HepG2 (cell line): ENCODE results near the gene CCNH. TPM values are rescaled to one million over a fixed set of nuclear protein-coding genes. Genes with fewer than 3 reads are reported as not detected.

ENCODE experiments used
- ATAC-seq: fragments of 200-7000 bp; cut with Tn5 transposase; 3 replicates; pipeline ENCODE4 v1.9.1; 2020; ENCODE audit warnings: mild to moderate bottlenecking, moderate library complexity
- BruUV-seq: library from RNA; stranded (reverse); fragments of 400-500 nt; replicated peaks from 2 replicates; lab custom pipeline; 2021; lab: Mats Ljungman, UMichigan
- CTCF ChIA-PET: fragments of 300-600 bp; formaldehyde crosslinking; extraction: SDS; loops from one replicate; lab custom pipeline; 2021; ENCODE audit warnings: low total read pairs, inconsistent platforms, low intra/inter-chr PET ratio; lab: Yijun Ruan, JAX
- POLR2A ChIA-PET: fragments of 350-600 bp; sonication (Branson Sonifier 250); formaldehyde crosslinking; loops from one replicate; lab custom pipeline; 2020; ENCODE audit warnings: antibody characterized with exemption, inconsistent platforms; lab: Yijun Ruan, JAX
- DNase-seq: peaks from one replicate; pipeline ENCODE4 v3.0.0-alpha.2; 2015; ENCODE audit warnings: low spot score
- FAIRE-seq: peaks from 3 replicates; lab custom pipeline; 2011; peaks lifted over from hg19 to GRCh38; lab: Jason Lieb, UNC
- H2AFZ ChIP-seq: one replicate; pipeline ENCODE4 v1.6.1; 2011; ENCODE audit warnings: low read length, inconsistent platforms
- H3K27ac ChIP-seq: fragments of 300-600 bp; 3 replicates; pipeline ENCODE4 v1.8.0; 2011; ENCODE audit warnings: mixed run types, mild to moderate bottlenecking, mixed read lengths, low read length, inconsistent platforms; ENCODE audit not compliant: insufficient read depth; ENCODE audit errors: extremely low read length
- H3K27me3 ChIP-seq, 2 experiments: fragments of 200-600 bp in 1 of 2; 2 replicates in 1 of 2; 3 replicates in 1 of 2; pipeline versions ENCODE4 v1.6.0 to v1.8.0; 2011; ENCODE audit warnings: low read length in 2 of 2, mild to moderate bottlenecking in 2 of 2, moderate library complexity in 2 of 2, inconsistent platforms in 1 of 2; ENCODE audit not compliant: insufficient read depth in 2 of 2, control insufficient read depth in 1 of 2
- H3K36me3 ChIP-seq, 2 experiments: fragments of 200-600 bp in 1 of 2; replicated peaks in 1 of 2; 2 replicates in 1 of 2; 3 replicates in 1 of 2; pipeline versions ENCODE4 v1.5.1 to v1.8.0; 2011; ENCODE audit warnings: low read length in 2 of 2, inconsistent platforms in 1 of 2; ENCODE audit not compliant: insufficient read depth in 2 of 2, control insufficient read depth in 1 of 2
- H3K4me1 ChIP-seq: 2 replicates; pipeline ENCODE4 v1.5.1; 2012; ENCODE audit warnings: low read length, inconsistent platforms; ENCODE audit not compliant: insufficient read depth
- H3K4me2 ChIP-seq: 2 replicates; pipeline ENCODE4 v1.6.0; 2011; ENCODE audit warnings: low read depth, low read length, inconsistent platforms
- H3K4me3 ChIP-seq, 3 experiments: fragments of 200-600 bp in 1 of 3; sonication (generic), shearing (Covaris generic) in 1 of 3; replicated peaks in 1 of 3; 2 replicates each; pipeline ENCODE4 v1.5.1; 2011 to 2016; ENCODE audit warnings: low read length in 3 of 3, inconsistent platforms in 2 of 3, low read depth in 2 of 3, mild to moderate bottlenecking in 2 of 3, control low read depth in 1 of 3, mixed read lengths in 1 of 3; ENCODE audit not compliant: insufficient read depth in 1 of 3
- H3K79me2 ChIP-seq: one replicate; pipeline ENCODE4 v1.6.1; 2011; ENCODE audit warnings: low read length, inconsistent platforms; ENCODE audit not compliant: insufficient read depth
- H3K9ac ChIP-seq: 2 replicates; pipeline ENCODE4 v1.6.0; 2011; ENCODE audit warnings: mild to moderate bottlenecking, low read depth, low read length, inconsistent platforms; ENCODE audit not compliant: insufficient read depth
- H3K9me3 ChIP-seq: 2 replicates; pipeline ENCODE4 v1.5.1; 2012; ENCODE audit warnings: mild to moderate bottlenecking, low read length
- H4K20me1 ChIP-seq: 2 replicates; pipeline ENCODE4 v1.6.0; 2011; ENCODE audit warnings: inconsistent platforms, mild to moderate bottlenecking, low read length, moderate library complexity; ENCODE audit not compliant: insufficient read depth
- ARID2 ChIP-seq: sonication (generic); formaldehyde crosslinking; IDR thresholded peaks from 2 replicates; pipeline ENCODE4 v1.8.1; 2022; ENCODE audit warnings: mild to moderate bottlenecking, missing genetic modification reagents, borderline replicate concordance
- CEBPB ChIP-seq: IDR thresholded peaks from 2 replicates; pipeline ENCODE4 v1.6.1; 2011; ENCODE audit warnings: low read depth, low read length, improper control_type of control experiment, borderline replicate concordance
- CEBPG ChIP-seq: IDR thresholded peaks from 2 replicates; pipeline ENCODE4 v1.6.1; 2016
- HNRNPL ChIP-seq: fragments of 200-400 bp; formaldehyde crosslinking; IDR thresholded peaks from 2 replicates; pipeline ENCODE4 v1.6.1; 2017; ENCODE audit warnings: mild to moderate bottlenecking, low read depth, low read length
- HOXA3 ChIP-seq: sonication (generic); formaldehyde crosslinking; IDR thresholded peaks from 2 replicates; pipeline ENCODE4 v1.5.0; 2020; ENCODE audit warnings: missing genetic modification reagents
- MAFK ChIP-seq, 2 experiments: IDR thresholded peaks in 1 of 2; conservative IDR thresholded peaks in 1 of 2; 2 replicates each; pipeline ENCODE4 v1.6.1; 2011; ENCODE audit warnings: improper control_type of control experiment in 2 of 2, low read length in 2 of 2
- RELA ChIP-seq: sonication (generic); formaldehyde crosslinking; IDR thresholded peaks from 2 replicates; pipeline ENCODE4 v1.4.0; 2020; ENCODE audit warnings: missing genetic modification reagents
- SOX6 ChIP-seq, 2 experiments: fragments of 450-650 bp in 1 of 2; sonication (generic) in 1 of 2; formaldehyde crosslinking in 1 of 2; IDR thresholded peaks; 2 replicates each; pipeline versions ENCODE4 v1.4.0 to v1.6.1; 2017 to 2020; ENCODE audit warnings: antibody characterized with exemption in 1 of 2, mild to moderate bottlenecking in 1 of 2, missing genetic modification reagents in 1 of 2
- SRF ChIP-seq: IDR thresholded peaks from 2 replicates; pipeline ENCODE4 v1.6.1; 2011; ENCODE audit warnings: mild to moderate bottlenecking, low read depth, low read length, moderate library complexity
- ZBTB38 ChIP-seq: sonication (generic); formaldehyde crosslinking; IDR thresholded peaks from 2 replicates; pipeline ENCODE4 v1.5.1; 2020; ENCODE audit warnings: mild to moderate bottlenecking, missing genetic modification reagents
- ZFX ChIP-seq: sonication (generic); formaldehyde crosslinking; IDR thresholded peaks from 2 replicates; pipeline ENCODE4 v1.4.0; 2020; ENCODE audit warnings: mild to moderate bottlenecking, low read depth, missing genetic modification reagents, moderate library complexity
- ZNF138 ChIP-seq: sonication (generic); formaldehyde crosslinking; IDR thresholded peaks from 2 replicates; pipeline ENCODE4 v1.5.0; 2020; ENCODE audit warnings: mild to moderate bottlenecking, low read depth, missing genetic modification reagents
- ZNF230 ChIP-seq: sonication (generic); formaldehyde crosslinking; IDR thresholded peaks from 2 replicates; pipeline ENCODE4 v1.4.0; 2020; ENCODE audit warnings: mild to moderate bottlenecking, missing genetic modification reagents
- ZNF746 ChIP-seq: sonication (generic); formaldehyde crosslinking; IDR thresholded peaks from 2 replicates; pipeline ENCODE4 v1.8.0; 2022; ENCODE audit warnings: mild to moderate bottlenecking, missing genetic modification reagents
- ZNF816 ChIP-seq: sonication (generic); formaldehyde crosslinking; IDR thresholded peaks from 2 replicates; pipeline ENCODE4 v1.8.0; 2022; ENCODE audit warnings: missing genetic modification reagents, mild to moderate bottlenecking, borderline replicate concordance
- ZSCAN22 ChIP-seq: sonication (generic); formaldehyde crosslinking; IDR thresholded peaks from 2 replicates; pipeline ENCODE4 v1.4.0; 2020; ENCODE audit warnings: mild to moderate bottlenecking, missing genetic modification reagents
- WGBS: methylation state at CpG from one replicate; pipeline ENCODE4 v1.1.6; 2017; ENCODE audit warnings: low lambda C conversion rate; 5-methylcytosine and 5-hydroxymethylcytosine counted together
- in situ Hi-C: cut with HindIII; loops from 2 replicates; pipeline ENCODE4 v1.10.0; 2017; ENCODE audit warnings: low pct_unique_long_range_greater_than_20kb; ENCODE audit not compliant: extremely low pct_ligation_motif_present
- intact Hi-C: fragments of 100-400 bp; cut with micrococcal nuclease; formaldehyde crosslinking; loops from one replicate; pipeline ENCODE4 v1.10.0; 2022; ENCODE audit not compliant: unreplicated experiment
- polyA plus RNA-seq, 8 experiments: library from polyadenylated mRNA; depleted of rRNA in 3 of 8; stranded (reverse) in 7 of 8; unstranded in 1 of 8; fragments of >200 nt; fragmentation: Illumina TruSeq in 4 of 8; extraction: Trizol in 4 of 8; gene quantifications; 2 replicates each; pipeline versions ENCODE4 v1.2.1 to v1.2.3, GENCODE V29; 2011 to 2016; ENCODE audit warnings: low read depth in 4 of 8, missing spikeins in 1 of 8, mixed read lengths in 1 of 8; ENCODE audit not compliant: insufficient read depth in 1 of 8
- total RNA-seq, 5 experiments: library from RNA; depleted of rRNA; stranded (reverse); fragments of >200 nt; fragmentation: Illumina TruSeq; extraction: Trizol; gene quantifications; 2 replicates each; pipeline ENCODE4 v1.2.3, GENCODE V29; 2016; ENCODE audit warnings: low read depth in 1 of 5
- TF ChIP-seq, protein P1 (sequence below): sonication (generic); formaldehyde crosslinking; IDR thresholded peaks from 2 replicates; pipeline ENCODE4 v1.4.0; 2020; ENCODE audit warnings: missing genetic modification reagents
- TF ChIP-seq, protein P2 (sequence below): sonication (generic); formaldehyde crosslinking; IDR thresholded peaks from 2 replicates; pipeline ENCODE4 v1.4.0; 2020; ENCODE audit warnings: missing genetic modification reagents, borderline replicate concordance

The CCNH gene
- total and polyA plus RNA-seq, 2 of the 13 experiments (the other 11 are each of a cell fraction or from before 2014, with no cell fraction given) = 42.5 to 94.3 TPM

DNA sequence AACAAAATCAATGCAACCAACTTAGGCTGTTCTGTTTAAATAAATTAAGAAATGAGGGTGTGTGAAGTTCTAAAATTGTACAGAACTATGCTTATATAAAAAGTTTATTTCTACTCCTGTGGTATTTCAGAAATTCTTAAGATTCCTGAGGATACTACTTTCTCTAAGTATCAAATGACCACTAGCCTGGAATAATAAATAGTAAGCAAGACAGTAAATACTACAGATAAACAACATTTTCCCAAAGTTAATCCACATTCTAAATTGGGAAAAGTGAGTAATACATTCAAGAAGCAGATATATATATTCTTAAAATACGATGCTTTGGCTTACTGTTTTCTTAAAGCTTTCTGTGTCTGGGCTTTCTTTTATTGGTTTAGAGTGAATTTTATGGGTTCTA, 29.5 kb downstream of the CCNH start (continued):
- TF ChIP-seq, protein P1, sequence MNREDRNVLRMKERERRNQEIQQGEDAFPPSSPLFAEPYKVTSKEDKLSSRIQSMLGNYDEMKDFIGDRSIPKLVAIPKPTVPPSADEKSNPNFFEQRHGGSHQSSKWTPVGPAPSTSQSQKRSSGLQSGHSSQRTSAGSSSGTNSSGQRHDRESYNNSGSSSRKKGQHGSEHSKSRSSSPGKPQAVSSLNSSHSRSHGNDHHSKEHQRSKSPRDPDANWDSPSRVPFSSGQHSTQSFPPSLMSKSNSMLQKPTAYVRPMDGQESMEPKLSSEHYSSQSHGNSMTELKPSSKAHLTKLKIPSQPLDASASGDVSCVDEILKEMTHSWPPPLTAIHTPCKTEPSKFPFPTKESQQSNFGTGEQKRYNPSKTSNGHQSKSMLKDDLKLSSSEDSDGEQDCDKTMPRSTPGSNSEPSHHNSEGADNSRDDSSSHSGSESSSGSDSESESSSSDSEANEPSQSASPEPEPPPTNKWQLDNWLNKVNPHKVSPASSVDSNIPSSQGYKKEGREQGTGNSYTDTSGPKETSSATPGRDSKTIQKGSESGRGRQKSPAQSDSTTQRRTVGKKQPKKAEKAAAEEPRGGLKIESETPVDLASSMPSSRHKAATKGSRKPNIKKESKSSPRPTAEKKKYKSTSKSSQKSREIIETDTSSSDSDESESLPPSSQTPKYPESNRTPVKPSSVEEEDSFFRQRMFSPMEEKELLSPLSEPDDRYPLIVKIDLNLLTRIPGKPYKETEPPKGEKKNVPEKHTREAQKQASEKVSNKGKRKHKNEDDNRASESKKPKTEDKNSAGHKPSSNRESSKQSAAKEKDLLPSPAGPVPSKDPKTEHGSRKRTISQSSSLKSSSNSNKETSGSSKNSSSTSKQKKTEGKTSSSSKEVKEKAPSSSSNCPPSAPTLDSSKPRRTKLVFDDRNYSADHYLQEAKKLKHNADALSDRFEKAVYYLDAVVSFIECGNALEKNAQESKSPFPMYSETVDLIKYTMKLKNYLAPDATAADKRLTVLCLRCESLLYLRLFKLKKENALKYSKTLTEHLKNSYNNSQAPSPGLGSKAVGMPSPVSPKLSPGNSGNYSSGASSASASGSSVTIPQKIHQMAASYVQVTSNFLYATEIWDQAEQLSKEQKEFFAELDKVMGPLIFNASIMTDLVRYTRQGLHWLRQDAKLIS = no peak
- no peak for TF ChIP-seq SOX6 (IDR thresholded peaks at IDR 0.05)
- no peak for TF ChIP-seq SOX6 (CRISPR knock-in tag; IDR thresholded peaks at IDR 0.05)

DNA sequence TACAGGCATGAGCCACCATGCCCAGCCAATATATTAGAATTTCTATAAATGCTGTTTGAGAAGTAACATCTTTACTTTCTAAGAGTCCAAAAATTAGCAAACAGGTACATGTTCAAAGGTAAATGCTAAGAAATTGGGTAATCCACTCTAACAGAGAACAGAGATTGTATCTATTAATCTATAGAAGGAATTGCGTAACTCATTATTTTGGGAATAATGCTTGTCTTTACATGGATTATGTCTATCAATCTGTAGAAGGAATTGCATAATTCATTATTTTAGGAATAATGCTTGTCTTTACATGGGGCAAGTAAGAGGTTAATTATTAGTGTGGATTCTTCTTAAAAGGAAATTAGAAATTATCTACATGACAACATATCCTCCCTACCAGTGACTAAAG, 30.5 kb downstream of the CCNH start:
- ChIA-PET CTCF (no interaction called here), POLR2A (no interaction called here)
- Histone ChIP-seq H4K20me1 (no peaks in the 10 kb centered on the region), H3K27me3 (no peaks in the 10 kb centered on the region), H3K4me2 (no peak overlapping the region), H3K9ac (no peak overlapping the region), H3K27ac (no peak overlapping the region), H3K79me2 (no peaks in the 10 kb centered on the region), H3K4me3 (no peak overlapping the region), H3K36me3 (peaks cover 4 to 38% of the 10 kb centered on the region in 2 experiments), H3K4me1 (peaks cover 20% of the 10 kb centered on the region), H3K9me3 (no peaks in the 10 kb centered on the region), H2AFZ (no peak overlapping the region)
- TF ChIP-seq ZNF816 (CRISPR knock-in tag) (no peak), ZNF138 (CRISPR knock-in tag) (no peak), CEBPB (peak; percentile 75), SRF (no peak), HOXA3 (CRISPR knock-in tag) (no peak), HNRNPL (no peak), ZSCAN22 (CRISPR knock-in tag) (no peak), ARID2 (CRISPR knock-in tag) (no peak), ZBTB38 (CRISPR knock-in tag) (no peak), ZNF746 (CRISPR knock-in tag) (no peak), MAFK (conservative IDR thresholded peaks at IDR 0.05 in 1 of 2, IDR thresholded peaks at IDR 0.05 in 1 of 2; ENCODE audit: low read length in 2 of 2) (no peak), ZFX (CRISPR knock-in tag) (no peak), RELA (no peak), ZNF230 (CRISPR knock-in tag) (no peak), CEBPG (peak; percentile 34; the same call in 1 of the 2 replicates)
- TF ChIP-seq, protein P2, sequence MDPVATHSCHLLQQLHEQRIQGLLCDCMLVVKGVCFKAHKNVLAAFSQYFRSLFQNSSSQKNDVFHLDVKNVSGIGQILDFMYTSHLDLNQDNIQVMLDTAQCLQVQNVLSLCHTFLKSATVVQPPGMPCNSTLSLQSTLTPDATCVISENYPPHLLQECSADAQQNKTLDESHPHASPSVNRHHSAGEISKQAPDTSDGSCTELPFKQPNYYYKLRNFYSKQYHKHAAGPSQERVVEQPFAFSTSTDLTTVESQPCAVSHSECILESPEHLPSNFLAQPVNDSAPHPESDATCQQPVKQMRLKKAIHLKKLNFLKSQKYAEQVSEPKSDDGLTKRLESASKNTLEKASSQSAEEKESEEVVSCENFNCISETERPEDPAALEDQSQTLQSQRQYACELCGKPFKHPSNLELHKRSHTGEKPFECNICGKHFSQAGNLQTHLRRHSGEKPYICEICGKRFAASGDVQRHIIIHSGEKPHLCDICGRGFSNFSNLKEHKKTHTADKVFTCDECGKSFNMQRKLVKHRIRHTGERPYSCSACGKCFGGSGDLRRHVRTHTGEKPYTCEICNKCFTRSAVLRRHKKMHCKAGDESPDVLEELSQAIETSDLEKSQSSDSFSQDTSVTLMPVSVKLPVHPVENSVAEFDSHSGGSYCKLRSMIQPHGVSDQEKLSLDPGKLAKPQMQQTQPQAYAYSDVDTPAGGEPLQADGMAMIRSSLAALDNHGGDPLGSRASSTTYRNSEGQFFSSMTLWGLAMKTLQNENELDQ = no peak
- WGBS = 93% methylated on average over 1 of the region's 1 CpG
- in situ Hi-C loops (no loop called here), intact Hi-C loops (no loop called here)
- DNase-seq (no peak), FAIRE-seq (no peak), ATAC-seq (no peak)
- BruUV-seq = no TSS peak
